Measurements from ENCODE around the gene TRIM37. TPM values are rescaled to one million over a fixed set of nuclear protein-coding genes. Genes with fewer than 3 reads are reported as not detected.
A peak's percentile ranks its signal among the peaks of the same experiment; 100 is the strongest.

TRIM37 gene
- polyA plus RNA-seq, 1 donor, result 30.9 TPM

GRCh38 chr17:59046192-59046591, 60.5 kb downstream of the TRIM37 start:
- no peak for DNase-seq

- DNase-seq, result no peak
These were observed 67.9 kb downstream of the TRIM37 start for GRCh38 chr17:59038734-59039133.

GRCh38 chr17:59037960-59038359, 68.7 kb downstream of the TRIM37 start:
- no peak for DNase-seq

- no peak for DNase-seq
These were observed 75.9 kb downstream of the TRIM37 start for GRCh38 chr17:59030811-59031210.

- DNase-seq, result no peak
These were observed 78.4 kb downstream of the TRIM37 start for GRCh38 chr17:59028328-59028727.

- no peak for DNase-seq
These were observed 78.9 kb downstream of the TRIM37 start for GRCh38 chr17:59027750-59028149.

GRCh38 chr17:59026176-59026939, 80.3 kb downstream of the TRIM37 start:
- no peak for DNase-seq

- no peak for DNase-seq
These were observed 81.8 kb downstream of the TRIM37 start for GRCh38 chr17:59024916-59025315.

GRCh38 chr17:59018019-59018418, 88.7 kb downstream of the TRIM37 start:
- no peak for DNase-seq

- DNase-seq, result no peak
These were observed 94.7 kb downstream of the TRIM37 start for GRCh38 chr17:59011975-59012374.

- no peak for DNase-seq
These were observed 96.7 kb downstream of the TRIM37 start for GRCh38 chr17:59010026-59010425.

- DNase-seq, result no peak
These were observed 97.9 kb downstream of the TRIM37 start for GRCh38 chr17:59008737-59009136.

- no peak for DNase-seq
These were observed 98.7 kb downstream of the TRIM37 start for GRCh38 chr17:59007995-59008394.

- peak; percentile 60 for DNase-seq
These were observed 102.2 kb downstream of the TRIM37 start for GRCh38 chr17:59004338-59005111.

- DNase-seq, result no peak
These were observed 102.8 kb downstream of the TRIM37 start for GRCh38 chr17:59003860-59004259.

- DNase-seq, result no peak
These were observed 103.8 kb downstream of the TRIM37 start for GRCh38 chr17:59002848-59003247.

GRCh38 chr17:59002126-59002525, 104.6 kb downstream of the TRIM37 start:
- DNase-seq, result no peak

GRCh38 chr17:59001158-59001814, 105.4 kb downstream of the TRIM37 start:
- peak; percentile 48 for DNase-seq

- DNase-seq, result no peak
These were observed 106.7 kb downstream of the TRIM37 start for GRCh38 chr17:59000022-59000421.

- DNase-seq, result no peak
These were observed 107.2 kb downstream of the TRIM37 start for GRCh38 chr17:58999500-58999899.

GRCh38 chr17:58998871-58999270, 107.8 kb downstream of the TRIM37 start:
- DNase-seq, result no peak

- no peak for DNase-seq
These were observed 108.7 kb downstream of the TRIM37 start for GRCh38 chr17:58997756-58998553.
